GM19468 (cell line): ENCODE data around the gene UHRF1.
"Not testable (repeated sequence)": the region's sequence is repeated elsewhere in the genome, so short reads cannot be mapped to it uniquely, and the experiment has no call there.

Experiments
- ATAC-seq: cut with Tn5 transposase; IDR thresholded peaks from one replicate; pipeline ENCODE4 v1.9.1; 2021; ENCODE audit warnings: mild to moderate bottlenecking, moderate library complexity, moderate number of reproducible peaks; ENCODE audit not compliant: unreplicated experiment; ENCODE audit errors: extremely low read depth

The UHRF1 gene

GRCh38 chr19:4896372-4896771, 12.9 kb upstream of the UHRF1 start:
- no peak for ATAC-seq

GRCh38 chr19:4897146-4897545, 12.2 kb upstream of the UHRF1 start:
- ATAC-seq: no peak

- ATAC-seq: not testable (repeated sequence)
These were observed 8.4 kb upstream of the UHRF1 start for GRCh38 chr19:4900879-4901278.

- ATAC-seq: no peak
These were observed 6.5 kb upstream of the UHRF1 start, which contains the start of gene ARRDC5 for GRCh38 chr19:4902796-4903195. TSS of gene ARRDC5 (minus strand) at chr19:4902896. CDS start at chr19:4902825, 71 bp downstream.

DNA sequence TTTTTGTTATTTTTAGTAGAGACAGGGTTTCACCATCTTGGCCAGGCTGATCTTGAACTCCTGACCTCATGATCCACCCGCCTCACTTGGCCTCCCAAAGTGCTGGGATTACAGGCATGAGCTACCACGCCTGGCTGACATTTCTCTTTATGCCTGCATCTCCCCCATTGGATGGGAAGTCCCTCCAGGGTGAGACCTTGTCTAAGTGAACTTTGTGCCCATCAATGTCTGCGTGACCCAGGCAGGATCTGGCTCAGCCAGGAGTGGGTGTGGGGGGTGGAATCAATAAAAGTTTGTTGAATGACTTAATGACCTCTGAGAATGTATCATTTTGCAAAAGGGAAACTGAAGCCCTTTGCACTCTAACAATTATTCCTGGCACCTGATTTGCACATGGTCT, 4.8 kb upstream of the UHRF1 start:
- ATAC-seq: no peak

GRCh38 chr19:4906963-4907362, 2.3 kb upstream of the UHRF1 start:
- no peak for ATAC-seq

GRCh38 chr19:4908360-4908759, 941 bp upstream of the UHRF1 start:
- ATAC-seq: no peak

- no peak for ATAC-seq
These were observed 533 bp upstream of the UHRF1 start for GRCh38 chr19:4908781-4909155.

DNA sequence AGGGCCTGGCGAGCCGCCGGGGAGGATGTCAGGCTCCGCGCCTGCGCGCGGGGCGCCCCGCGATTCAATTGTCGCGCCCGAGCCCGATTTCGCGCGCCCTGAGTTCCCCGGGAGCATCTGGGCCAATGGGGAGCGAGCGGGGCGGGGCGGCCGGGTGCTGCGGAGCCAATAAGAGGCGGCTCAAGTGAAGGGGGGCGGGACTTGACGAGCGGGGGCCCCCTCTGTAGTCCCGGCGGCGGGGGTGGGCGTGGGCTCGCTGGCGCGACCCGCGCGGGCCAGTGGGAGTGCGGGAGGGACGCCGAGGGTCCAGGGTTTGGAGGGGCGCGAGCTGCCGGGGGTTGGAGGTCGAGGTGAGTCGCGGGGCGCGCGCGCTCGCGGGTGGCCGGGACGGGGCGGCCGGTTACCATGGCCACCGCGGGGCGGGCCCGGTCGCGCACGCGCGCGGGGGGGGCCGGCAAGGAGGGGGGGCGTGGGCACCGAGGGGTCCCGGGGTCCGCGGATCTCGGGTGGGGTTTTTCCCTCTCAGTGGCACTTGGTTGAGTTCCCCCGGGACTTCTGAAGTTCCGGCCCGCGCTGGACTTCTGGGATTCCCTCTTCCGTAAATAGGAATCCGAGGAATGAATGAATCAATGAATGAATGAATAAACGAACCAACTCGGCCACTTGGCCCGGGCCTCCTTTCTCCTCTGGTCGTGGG, 744 bp downstream of the UHRF1 start:
- no peak for ATAC-seq

GRCh38 chr19:4910594-4911281, 1.4 kb downstream of the UHRF1 start:
- ATAC-seq: no peak

GRCh38 chr19:4911314-4911713, 2.0 kb downstream of the UHRF1 start:
- no peak for ATAC-seq

- ATAC-seq: no peak
These were observed 2.7 kb downstream of the UHRF1 start for GRCh38 chr19:4911786-4912672.

GRCh38 chr19:4913996-4914735, 4.9 kb downstream of the UHRF1 start:
- no peak for ATAC-seq

DNA sequence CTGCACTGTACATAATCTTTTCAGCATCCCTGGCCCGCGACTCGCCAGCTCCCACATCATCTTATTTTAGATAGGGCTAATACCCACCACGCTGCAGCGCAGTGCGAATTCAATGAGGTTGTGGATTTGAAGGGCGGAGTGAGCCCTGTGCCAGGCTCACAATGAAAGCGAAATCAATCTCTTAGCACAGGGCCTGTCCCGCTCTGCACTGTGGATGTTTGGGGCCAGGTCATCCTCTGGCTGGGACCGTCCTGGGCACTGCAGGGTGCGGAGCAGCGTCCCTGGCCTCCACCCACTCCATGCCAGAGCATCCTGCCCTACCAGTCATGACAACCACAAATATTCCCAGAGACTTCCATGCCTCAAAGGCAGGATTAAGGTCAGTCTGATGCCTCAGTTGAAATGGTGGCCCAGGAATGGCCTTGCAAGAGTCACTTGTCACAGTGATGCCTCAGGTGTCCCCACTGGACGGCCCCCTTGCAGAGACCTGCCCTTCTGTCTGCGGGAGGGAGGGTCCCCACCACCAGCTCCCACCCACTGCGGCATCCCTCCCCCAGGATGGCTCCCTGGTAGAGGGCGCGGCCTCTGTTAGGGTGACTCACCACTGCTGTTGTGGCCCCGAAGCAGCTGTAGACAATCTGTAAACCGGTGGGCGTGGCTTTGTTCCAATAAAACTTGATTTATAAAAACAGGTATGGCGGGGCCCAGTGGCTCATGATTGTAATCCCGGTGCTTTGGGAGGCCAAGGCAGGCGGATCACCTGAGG, 5.6 kb downstream of the UHRF1 start:
- ATAC-seq: no peak

GRCh38 chr19:4916292-4917082, 7.2 kb downstream of the UHRF1 start:
- no peak for ATAC-seq

GRCh38 chr19:4922530-4923275, 13.4 kb downstream of the UHRF1 start:
- no peak for ATAC-seq

DNA sequence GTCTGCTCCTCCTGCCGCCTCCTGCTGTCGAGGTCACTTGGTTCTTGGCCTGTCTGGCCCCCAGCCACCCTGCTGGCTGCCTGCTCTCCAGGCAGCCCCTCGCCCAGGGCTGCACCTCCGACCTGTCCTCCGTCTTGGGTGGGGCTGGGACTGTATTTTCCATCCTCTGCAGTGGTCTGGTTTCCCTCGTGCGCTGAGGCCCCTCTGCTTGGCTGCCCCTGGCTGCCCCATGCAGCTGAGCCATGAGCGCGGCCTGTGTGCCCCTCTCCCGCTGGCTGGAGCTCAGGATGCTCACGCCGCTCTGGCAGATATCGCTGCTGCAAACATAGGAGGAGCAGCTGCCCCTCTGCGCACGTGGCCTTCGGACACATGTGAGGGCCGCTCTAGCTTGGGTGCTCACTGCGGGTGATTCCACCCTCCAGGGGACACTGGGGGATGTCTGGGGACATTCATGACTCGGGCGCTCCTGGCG, 14.0 kb downstream of the UHRF1 start:
- ATAC-seq: no peak

- ATAC-seq: no peak
These were observed 19.9 kb downstream of the UHRF1 start for GRCh38 chr19:4929186-4929585.
